ENCODE data around the gene SRSF3. TPM values are rescaled to one million over a fixed set of nuclear protein-coding genes. Genes with fewer than 3 reads are reported as not detected.

SRSF3 gene
- total and polyA plus RNA-seq, 2 experiments from 2014 or later = 135 to 192 TPM

DNA sequence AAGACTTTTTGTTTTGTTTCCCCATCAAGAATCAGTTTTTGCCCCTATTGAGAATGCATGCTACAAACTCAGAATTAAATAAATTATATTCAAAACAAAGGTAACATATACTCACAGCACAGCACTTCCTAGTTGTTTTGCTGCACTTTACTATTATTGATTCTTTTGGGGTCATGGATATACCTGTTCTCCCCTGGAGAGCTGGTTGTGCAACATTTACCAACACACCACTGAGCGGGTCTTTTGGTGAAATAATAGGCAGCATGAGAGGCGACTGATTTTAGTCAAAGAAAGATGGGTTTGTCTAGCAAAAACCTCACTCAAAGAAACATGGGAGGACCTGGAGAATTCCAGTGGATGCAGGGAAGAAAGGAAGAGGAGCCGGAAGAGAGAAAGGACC, 44.4 kb downstream of the SRSF3 start:
- H3K27me3 ChIP-seq = no peaks in the 10 kb centered on the region
- no peak for TF ChIP-seq EZH2phosphoT487 (IDR thresholded peaks at IDR 0.05; ENCODE audit: low read depth, severe bottlenecking, unreplicated experiment)
- no peak for TF ChIP-seq EZH2 (IDR thresholded peaks at IDR 0.05; ENCODE audit: borderline replicate concordance)
- TF ChIP-seq, protein P1, sequence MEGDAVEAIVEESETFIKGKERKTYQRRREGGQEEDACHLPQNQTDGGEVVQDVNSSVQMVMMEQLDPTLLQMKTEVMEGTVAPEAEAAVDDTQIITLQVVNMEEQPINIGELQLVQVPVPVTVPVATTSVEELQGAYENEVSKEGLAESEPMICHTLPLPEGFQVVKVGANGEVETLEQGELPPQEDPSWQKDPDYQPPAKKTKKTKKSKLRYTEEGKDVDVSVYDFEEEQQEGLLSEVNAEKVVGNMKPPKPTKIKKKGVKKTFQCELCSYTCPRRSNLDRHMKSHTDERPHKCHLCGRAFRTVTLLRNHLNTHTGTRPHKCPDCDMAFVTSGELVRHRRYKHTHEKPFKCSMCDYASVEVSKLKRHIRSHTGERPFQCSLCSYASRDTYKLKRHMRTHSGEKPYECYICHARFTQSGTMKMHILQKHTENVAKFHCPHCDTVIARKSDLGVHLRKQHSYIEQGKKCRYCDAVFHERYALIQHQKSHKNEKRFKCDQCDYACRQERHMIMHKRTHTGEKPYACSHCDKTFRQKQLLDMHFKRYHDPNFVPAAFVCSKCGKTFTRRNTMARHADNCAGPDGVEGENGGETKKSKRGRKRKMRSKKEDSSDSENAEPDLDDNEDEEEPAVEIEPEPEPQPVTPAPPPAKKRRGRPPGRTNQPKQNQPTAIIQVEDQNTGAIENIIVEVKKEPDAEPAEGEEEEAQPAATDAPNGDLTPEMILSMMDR (IDR thresholded peaks at IDR 0.05; ENCODE audit: poor library complexity) = no peak
- no peaks in the 10 kb centered on the region for H3K9me3 ChIP-seq (ENCODE audit: low read depth)
- H2AFZ ChIP-seq = no peak overlapping the region
- no peaks in the 10 kb centered on the region for H3K36me3 ChIP-seq (replicated peaks; ENCODE audit: insufficient read depth, low read depth)
- H3K79me2 ChIP-seq = no peaks in the 10 kb centered on the region
- no peak for DNase-seq (ENCODE audit: low spot score)
- no peaks in the 10 kb centered on the region for H4K20me1 ChIP-seq (ENCODE audit: insufficient read depth, poor library complexity, severe bottlenecking)
- 96% methylated on average over 3 of the region's 3 CpGs for WGBS (ENCODE audit: low lambda C conversion rate, missing lambda C conversion rate)
- no peaks in the 10 kb centered on the region for H3K9me2 ChIP-seq (replicated peaks; ENCODE audit: insufficient read depth)
- H3K4me3 ChIP-seq = no peak overlapping the region
- H3K4me2 ChIP-seq = no peak overlapping the region
- H3K4me1 ChIP-seq (ENCODE audit: insufficient read depth) = peaks cover 34% of the 10 kb centered on the region
- H3K27ac ChIP-seq = no peak overlapping the region

DNA sequence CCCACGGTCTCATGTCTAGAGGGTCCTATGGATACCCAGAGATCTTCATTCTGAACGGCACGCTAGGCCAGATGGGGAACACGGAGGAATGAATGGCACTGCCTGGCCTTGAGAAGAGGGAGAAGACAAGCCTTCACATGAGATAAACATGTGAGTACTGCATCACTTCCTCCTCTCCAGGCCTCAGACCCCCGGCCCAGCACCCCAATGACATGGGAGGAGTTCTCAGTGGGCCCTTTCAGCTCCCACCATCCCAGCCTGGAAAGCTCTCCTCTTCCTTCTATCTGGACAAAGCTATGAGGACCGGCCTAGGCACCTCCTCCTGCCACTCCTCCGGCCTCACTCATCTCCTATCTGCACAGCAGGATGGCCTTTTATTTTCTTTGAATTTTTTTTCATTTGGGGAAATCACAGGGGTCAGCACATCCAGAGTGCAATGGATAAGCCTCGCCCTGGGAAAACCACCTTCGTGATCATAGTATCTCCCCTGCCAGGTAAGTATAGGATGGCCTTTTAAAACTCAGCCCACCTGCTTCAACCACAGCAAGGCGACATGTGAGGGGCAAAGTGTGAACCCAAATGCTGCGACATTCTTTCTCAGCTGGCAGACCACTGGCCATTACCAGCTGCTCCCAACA, 45.1 kb downstream of the SRSF3 start:
- DNase-seq (ENCODE audit: low spot score) = no peak
- WGBS (ENCODE audit: low lambda C conversion rate, missing lambda C conversion rate) = 93% methylated on average over 11 of the region's 11 CpGs
- H3K27me3 ChIP-seq = no peaks in the 10 kb centered on the region

DNA sequence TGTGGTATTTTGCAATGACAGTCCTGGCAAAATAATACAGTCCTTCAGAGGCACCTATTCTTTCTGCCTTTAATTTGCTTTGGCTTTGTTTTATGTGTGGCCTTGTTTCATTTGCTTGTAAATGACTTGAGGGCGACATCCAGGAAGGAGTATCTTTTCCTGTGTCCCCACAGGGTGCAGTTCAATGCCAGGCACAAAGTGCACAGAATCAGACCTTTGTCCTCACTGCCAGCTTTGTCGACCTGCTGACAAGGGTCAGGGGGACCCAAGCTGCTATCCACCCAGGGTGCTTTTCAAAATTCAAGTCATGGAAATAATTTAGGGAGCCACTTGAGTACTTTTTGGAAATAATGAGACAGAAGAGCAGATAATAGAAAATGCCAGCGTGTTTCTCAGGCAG, 47.4 kb downstream of the SRSF3 start:
- Histone ChIP-seq H3K27me3 (no peaks in the 10 kb centered on the region), H3K9me3 (ENCODE audit: low read depth) (no peaks in the 10 kb centered on the region), H3K27ac (no peak overlapping the region), H3K36me3 (replicated peaks; ENCODE audit: insufficient read depth, low read depth) (no peaks in the 10 kb centered on the region), H4K20me1 (ENCODE audit: insufficient read depth, poor library complexity, severe bottlenecking) (no peaks in the 10 kb centered on the region), H3K4me1 (ENCODE audit: insufficient read depth) (peaks cover 28% of the 10 kb centered on the region), H2AFZ (no peak overlapping the region), H3K4me3 (no peak overlapping the region), H3K4me2 (no peak overlapping the region), H3K9me2 (replicated peaks; ENCODE audit: insufficient read depth) (no peaks in the 10 kb centered on the region), H3K79me2 (no peaks in the 10 kb centered on the region)
- TF ChIP-seq EZH2 (IDR thresholded peaks at IDR 0.05; ENCODE audit: borderline replicate concordance) (no peak), EZH2phosphoT487 (IDR thresholded peaks at IDR 0.05; ENCODE audit: low read depth, severe bottlenecking, unreplicated experiment) (no peak)
- TF ChIP-seq, protein P1 (IDR thresholded peaks at IDR 0.05; ENCODE audit: poor library complexity) = no peak
- 70% methylated on average over 3 of the region's 3 CpGs for WGBS (ENCODE audit: low lambda C conversion rate, missing lambda C conversion rate)
- DNase-seq (ENCODE audit: low spot score) = no peak

More for the DNA sequence above, 45.1 kb downstream of the SRSF3 start:
- no peak overlapping the region for H3K4me3 ChIP-seq
- H3K9me3 ChIP-seq (ENCODE audit: low read depth) = no peaks in the 10 kb centered on the region
- H3K4me1 ChIP-seq (ENCODE audit: insufficient read depth) = peaks cover 33% of the 10 kb centered on the region
- no peaks in the 10 kb centered on the region for H3K36me3 ChIP-seq (replicated peaks; ENCODE audit: insufficient read depth, low read depth)
- no peaks in the 10 kb centered on the region for H3K79me2 ChIP-seq
- no peak overlapping the region for H3K4me2 ChIP-seq
- no peak for TF ChIP-seq EZH2 (IDR thresholded peaks at IDR 0.05; ENCODE audit: borderline replicate concordance)
- no peak for TF ChIP-seq EZH2phosphoT487 (IDR thresholded peaks at IDR 0.05; ENCODE audit: low read depth, severe bottlenecking, unreplicated experiment)
- TF ChIP-seq, protein P1 (IDR thresholded peaks at IDR 0.05; ENCODE audit: poor library complexity) = no peak
- H3K9me2 ChIP-seq (replicated peaks; ENCODE audit: insufficient read depth) = no peaks in the 10 kb centered on the region
- no peak overlapping the region for H2AFZ ChIP-seq
- H4K20me1 ChIP-seq (ENCODE audit: insufficient read depth, poor library complexity, severe bottlenecking) = no peaks in the 10 kb centered on the region
- no peak overlapping the region for H3K27ac ChIP-seq

All from hepatocyte (in vitro differentiated cells).